ENCODE results near the gene LIPK.

DNA sequence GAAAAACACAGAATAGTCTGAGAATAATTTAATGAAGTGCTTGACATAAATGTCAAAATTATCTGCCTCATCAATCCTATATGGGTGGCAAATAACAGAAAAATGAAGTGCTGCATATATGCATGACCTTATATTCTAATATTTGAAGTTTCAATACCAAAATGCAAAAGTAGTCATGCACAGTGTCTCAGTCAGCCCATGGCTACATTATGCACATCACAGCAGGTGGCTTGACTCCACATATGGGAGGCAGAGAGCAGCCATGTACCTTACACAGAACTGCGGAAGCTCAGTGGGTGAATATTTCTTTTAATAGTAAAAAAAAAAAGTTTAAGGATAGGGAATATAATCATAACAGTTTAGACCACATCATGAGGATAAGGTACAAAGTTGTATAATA lies 36.4 kb downstream of the LIPK start:
- TF ChIP-seq, protein P1, sequence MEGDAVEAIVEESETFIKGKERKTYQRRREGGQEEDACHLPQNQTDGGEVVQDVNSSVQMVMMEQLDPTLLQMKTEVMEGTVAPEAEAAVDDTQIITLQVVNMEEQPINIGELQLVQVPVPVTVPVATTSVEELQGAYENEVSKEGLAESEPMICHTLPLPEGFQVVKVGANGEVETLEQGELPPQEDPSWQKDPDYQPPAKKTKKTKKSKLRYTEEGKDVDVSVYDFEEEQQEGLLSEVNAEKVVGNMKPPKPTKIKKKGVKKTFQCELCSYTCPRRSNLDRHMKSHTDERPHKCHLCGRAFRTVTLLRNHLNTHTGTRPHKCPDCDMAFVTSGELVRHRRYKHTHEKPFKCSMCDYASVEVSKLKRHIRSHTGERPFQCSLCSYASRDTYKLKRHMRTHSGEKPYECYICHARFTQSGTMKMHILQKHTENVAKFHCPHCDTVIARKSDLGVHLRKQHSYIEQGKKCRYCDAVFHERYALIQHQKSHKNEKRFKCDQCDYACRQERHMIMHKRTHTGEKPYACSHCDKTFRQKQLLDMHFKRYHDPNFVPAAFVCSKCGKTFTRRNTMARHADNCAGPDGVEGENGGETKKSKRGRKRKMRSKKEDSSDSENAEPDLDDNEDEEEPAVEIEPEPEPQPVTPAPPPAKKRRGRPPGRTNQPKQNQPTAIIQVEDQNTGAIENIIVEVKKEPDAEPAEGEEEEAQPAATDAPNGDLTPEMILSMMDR (IDR thresholded peaks at IDR 0.05; ENCODE audit: low read depth, low read length, missing input control) = no peak
- TF ChIP-seq, protein P2, sequence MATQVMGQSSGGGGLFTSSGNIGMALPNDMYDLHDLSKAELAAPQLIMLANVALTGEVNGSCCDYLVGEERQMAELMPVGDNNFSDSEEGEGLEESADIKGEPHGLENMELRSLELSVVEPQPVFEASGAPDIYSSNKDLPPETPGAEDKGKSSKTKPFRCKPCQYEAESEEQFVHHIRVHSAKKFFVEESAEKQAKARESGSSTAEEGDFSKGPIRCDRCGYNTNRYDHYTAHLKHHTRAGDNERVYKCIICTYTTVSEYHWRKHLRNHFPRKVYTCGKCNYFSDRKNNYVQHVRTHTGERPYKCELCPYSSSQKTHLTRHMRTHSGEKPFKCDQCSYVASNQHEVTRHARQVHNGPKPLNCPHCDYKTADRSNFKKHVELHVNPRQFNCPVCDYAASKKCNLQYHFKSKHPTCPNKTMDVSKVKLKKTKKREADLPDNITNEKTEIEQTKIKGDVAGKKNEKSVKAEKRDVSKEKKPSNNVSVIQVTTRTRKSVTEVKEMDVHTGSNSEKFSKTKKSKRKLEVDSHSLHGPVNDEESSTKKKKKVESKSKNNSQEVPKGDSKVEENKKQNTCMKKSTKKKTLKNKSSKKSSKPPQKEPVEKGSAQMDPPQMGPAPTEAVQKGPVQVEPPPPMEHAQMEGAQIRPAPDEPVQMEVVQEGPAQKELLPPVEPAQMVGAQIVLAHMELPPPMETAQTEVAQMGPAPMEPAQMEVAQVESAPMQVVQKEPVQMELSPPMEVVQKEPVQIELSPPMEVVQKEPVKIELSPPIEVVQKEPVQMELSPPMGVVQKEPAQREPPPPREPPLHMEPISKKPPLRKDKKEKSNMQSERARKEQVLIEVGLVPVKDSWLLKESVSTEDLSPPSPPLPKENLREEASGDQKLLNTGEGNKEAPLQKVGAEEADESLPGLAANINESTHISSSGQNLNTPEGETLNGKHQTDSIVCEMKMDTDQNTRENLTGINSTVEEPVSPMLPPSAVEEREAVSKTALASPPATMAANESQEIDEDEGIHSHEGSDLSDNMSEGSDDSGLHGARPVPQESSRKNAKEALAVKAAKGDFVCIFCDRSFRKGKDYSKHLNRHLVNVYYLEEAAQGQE (IDR thresholded peaks at IDR 0.05) = no peak
- TF ChIP-seq HNF4A (conservative IDR thresholded peaks at IDR 0.05) (no peak), TAF1 (conservative IDR thresholded peaks at IDR 0.05) (no peak), EGR1 (IDR thresholded peaks at IDR 0.05; ENCODE audit: low read depth in 2 of 2) (no peak), SP1 (IDR thresholded peaks at IDR 0.05) (no peak), YY1 (IDR thresholded peaks at IDR 0.05) (no peak), GABPA (IDR thresholded peaks at IDR 0.05 in 1 of 2, conservative IDR thresholded peaks at IDR 0.05 in 1 of 2) (no peak)
- TF ChIP-seq, protein P3, sequence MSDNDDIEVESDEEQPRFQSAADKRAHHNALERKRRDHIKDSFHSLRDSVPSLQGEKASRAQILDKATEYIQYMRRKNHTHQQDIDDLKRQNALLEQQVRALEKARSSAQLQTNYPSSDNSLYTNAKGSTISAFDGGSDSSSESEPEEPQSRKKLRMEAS (IDR thresholded peaks at IDR 0.05) = no peak
- TF ChIP-seq, protein P4, sequence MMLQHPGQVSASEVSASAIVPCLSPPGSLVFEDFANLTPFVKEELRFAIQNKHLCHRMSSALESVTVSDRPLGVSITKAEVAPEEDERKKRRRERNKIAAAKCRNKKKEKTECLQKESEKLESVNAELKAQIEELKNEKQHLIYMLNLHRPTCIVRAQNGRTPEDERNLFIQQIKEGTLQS (IDR thresholded peaks at IDR 0.05) = no peak
